Dermis lymphatic vessel endothelial cell (primary cell): ENCODE data around the gene TBCC. TPM values are rescaled to one million over a fixed set of nuclear protein-coding genes. Genes with fewer than 3 reads are reported as not detected.

Source experiments
- total RNA-seq: library from RNA; depleted of rRNA; stranded (reverse); fragments of >200 nt; gene quantifications from 2 replicates; pipeline ENCODE4 v1.2.1, GENCODE V29; 2014

TBCC gene
- 35.8 and 37.0 TPM in 2 replicates for total RNA-seq

GRCh38 chr6:42745640-42746462, at the start of gene TBCC:
TBCC (minus strand) TSS chr6:42746103; CDS start chr6:42746073, 30 bp downstream.

GRCh38 chr6:42781796-42782688, 36.1 kb upstream of the TBCC start, which contains the start of gene BICRAL:
BICRAL (plus strand) TSS chr6:42782052; CDS start chr6:42822023, 39,971 bp downstream.

GRCh38 chr6:42722497-42722896, 23.4 kb downstream of the TBCC start, which contains the start of gene PRPH2:
PRPH2 (minus strand) TSS chr6:42722597; CDS start chr6:42722334, 263 bp downstream.

Other genes with a start within 250 kb of the TBCC start
- gene UBR2, start 182.1 kb downstream of the TBCC start, total RNA-seq, result 27.4 and 30.4 TPM in 2 replicates
- gene PRPH2, start 23.5 kb downstream of the TBCC start, total RNA-seq, result 0.69 and 0.87 TPM in 2 replicates
- gene BICRAL, start 35.9 kb upstream of the TBCC start, total RNA-seq, result 5.1 and 5.8 TPM in 2 replicates
- gene RPL7L1, start 133.5 kb upstream of the TBCC start, total RNA-seq, result 96.3 and 122 TPM in 2 replicates
- gene PTCRA, start 169.9 kb upstream of the TBCC start, total RNA-seq, result 0.17 TPM in 1 of 2 replicates, not detected in the other
- gene CNPY3, start 183.4 kb upstream of the TBCC start, total RNA-seq, result 24.3 and 29.0 TPM in 2 replicates
- 0.11 and 0.17 TPM in 2 replicates for gene GNMT, start 214.7 kb upstream of the TBCC start, total RNA-seq
- 11.8 and 28.6 TPM in 2 replicates for gene PEX6, start 233.1 kb upstream of the TBCC start, total RNA-seq
- gene PPP2R5D, start 238.5 kb upstream of the TBCC start, total RNA-seq, result 22.3 and 31.3 TPM in 2 replicates